NCI-H345 (cell line): ENCODE measurements around the gene RNASE8.
A peak's percentile ranks its signal among the peaks of the same experiment; 100 is the strongest.

ENCODE experiments used
- DNase-seq: peaks from one replicate; lab custom pipeline; 2025; lab: John Stamatoyannopoulos, UW

RNASE8 gene

GRCh38 chr14:21092273-21093011, 34.8 kb downstream of the RNASE8 start:
- peak; percentile 62 for DNase-seq

GRCh38 chr14:21093018-21093417, 35.4 kb downstream of the RNASE8 start:
- DNase-seq: no peak

GRCh38 chr14:21093769-21094681, 36.4 kb downstream of the RNASE8 start:
- DNase-seq: peak; percentile 85

GRCh38 chr14:21095430-21096205, 38.0 kb downstream of the RNASE8 start:
- no peak for DNase-seq

GRCh38 chr14:21096438-21096837, 38.8 kb downstream of the RNASE8 start:
- no peak for DNase-seq

- DNase-seq: no peak
Measured at GRCh38 chr14:21096978-21097635, 39.5 kb downstream of the RNASE8 start.

- DNase-seq: peak; percentile 34
Measured at GRCh38 chr14:21097636-21098075, 40.0 kb downstream of the RNASE8 start.

- peak; percentile 69 for DNase-seq
Measured at GRCh38 chr14:21098076-21098891, 40.7 kb downstream of the RNASE8 start, which contains the start of gene ZNF219. ZNF219 (minus strand) TSS chr14:21098655; CDS start chr14:21093591, 5,064 bp downstream.

- peak; percentile 31 for DNase-seq
Measured at GRCh38 chr14:21098892-21099595, 41.4 kb downstream of the RNASE8 start.

GRCh38 chr14:21099596-21099985, 42.0 kb downstream of the RNASE8 start:
- DNase-seq: no peak

GRCh38 chr14:21100931-21101330, 43.3 kb downstream of the RNASE8 start, which contains the start of gene TMEM253:
TMEM253 (plus strand) TSS chr14:21101066; CDS start chr14:21101344, 278 bp downstream.
- DNase-seq: no peak

GRCh38 chr14:21101802-21102413, 44.3 kb downstream of the RNASE8 start:
- no peak for DNase-seq

GRCh38 chr14:21102521-21103410, 45.1 kb downstream of the RNASE8 start:
- peak; percentile 21 for DNase-seq

- no peak for DNase-seq
Measured at GRCh38 chr14:21103411-21103709, 45.7 kb downstream of the RNASE8 start.

GRCh38 chr14:21103710-21104447, 46.3 kb downstream of the RNASE8 start:
- DNase-seq: peak; percentile 97

GRCh38 chr14:21104448-21105060, 46.9 kb downstream of the RNASE8 start:
- peak; percentile 86 for DNase-seq

- no peak for DNase-seq
Measured at GRCh38 chr14:21105095-21105494, 47.5 kb downstream of the RNASE8 start.

GRCh38 chr14:21106176-21106497, 48.5 kb downstream of the RNASE8 start:
- DNase-seq: no peak
